ENCODE results near the gene KRTAP9-1.
"Not testable (repeated sequence)": the region's sequence is repeated elsewhere in the genome, so short reads cannot be mapped to it uniquely, and the experiment has no call there.

The KRTAP9-1 gene

GRCh38 chr17:41184480-41184961 is 5.2 kb upstream of the KRTAP9-1 start, which contains the start of gene KRTAP4-1:
Gene KRTAP4-1 (minus strand): TSS chr17:41184911. CDS start chr17:41184854, 57 bp downstream.
- no peak for DNase-seq (ENCODE audit: low read depth)

GRCh38 chr17:41185001-41185400 is 4.7 kb upstream of the KRTAP9-1 start:
- no peak for DNase-seq (ENCODE audit: low read depth)

GRCh38 chr17:41186872-41187271 is 2.8 kb upstream of the KRTAP9-1 start:
- no peak for DNase-seq (ENCODE audit: low read depth)

GRCh38 chr17:41190328-41190727 is 641 bp downstream of the KRTAP9-1 start:
- DNase-seq (ENCODE audit: low read depth), result no peak

GRCh38 chr17:41196068-41196467 is 6.4 kb downstream of the KRTAP9-1 start:
- no peak for DNase-seq (ENCODE audit: low read depth)

GRCh38 chr17:41199421-41200078 is 9.9 kb downstream of the KRTAP9-1 start:
- DNase-seq (ENCODE audit: low read depth), result no peak

GRCh38 chr17:41211845-41212466 is 22.3 kb downstream of the KRTAP9-1 start:
- DNase-seq (ENCODE audit: low read depth), result no peak

- no peak for DNase-seq (ENCODE audit: low read depth)
Measured at GRCh38 chr17:41212524-41213169, 23.0 kb downstream of the KRTAP9-1 start.

- no peak for DNase-seq (ENCODE audit: low read depth)
Measured at GRCh38 chr17:41215681-41216080, 26.0 kb downstream of the KRTAP9-1 start.

GRCh38 chr17:41223821-41224220 is 34.1 kb downstream of the KRTAP9-1 start:
- DNase-seq (ENCODE audit: low read depth), result no peak

GRCh38 chr17:41226051-41226450 is 36.4 kb downstream of the KRTAP9-1 start:
- DNase-seq (ENCODE audit: low read depth), result no peak

- not testable (repeated sequence) for DNase-seq (ENCODE audit: low read depth)
Measured at GRCh38 chr17:41226598-41227095, 37.0 kb downstream of the KRTAP9-1 start, which contains the start of gene KRTAP9-2. Gene KRTAP9-2 (plus strand): TSS chr17:41226648. CDS start chr17:41226655, 7 bp downstream.

- no peak for DNase-seq (ENCODE audit: low read depth)
Measured at GRCh38 chr17:41230094-41230493, 40.4 kb downstream of the KRTAP9-1 start.

- no peak for DNase-seq (ENCODE audit: low read depth)
Measured at GRCh38 chr17:41231731-41232130, 42.0 kb downstream of the KRTAP9-1 start.

- DNase-seq (ENCODE audit: low read depth), result not testable (repeated sequence)
Measured at GRCh38 chr17:41232399-41233105, 42.9 kb downstream of the KRTAP9-1 start, which contains the start of gene KRTAP9-3. Gene KRTAP9-3 (plus strand): TSS chr17:41232449. CDS start chr17:41232502, 53 bp downstream.

GRCh38 chr17:41237116-41237515 is 47.4 kb downstream of the KRTAP9-1 start:
- not testable (repeated sequence) for DNase-seq (ENCODE audit: low read depth)

GRCh38 chr17:41237949-41238437 is 48.3 kb downstream of the KRTAP9-1 start, which contains the start of gene KRTAP9-8:
Gene KRTAP9-8 (plus strand): TSS chr17:41237999. CDS start chr17:41238052, 53 bp downstream.
- DNase-seq (ENCODE audit: low read depth), result not testable (repeated sequence)
